Measurements from ENCODE around the gene NEK1.
"Not testable (repeated sequence)": the region's sequence is repeated elsewhere in the genome, so short reads cannot be mapped to it uniquely, and the experiment has no call there.

NEK1 gene

GRCh38 chr4:169582203-169582602 lies 30.2 kb downstream of the NEK1 start:
- no peak overlapping the region for H3K4ac ChIP-seq (ENCODE audit: low read length)
- H2BK120ac ChIP-seq (ENCODE audit: low read depth, low read length) = no peak overlapping the region
- no peak overlapping the region for H3K23ac ChIP-seq (ENCODE audit: low read depth, low read length, poor library complexity)
- H3K18ac ChIP-seq (ENCODE audit: low read length) = no peak overlapping the region
- no peaks in the 10 kb centered on the region for H3K79me1 ChIP-seq (ENCODE audit: low read depth, low read length)
- H3K4me1 ChIP-seq (ENCODE audit: control insufficient read depth in 2 of 2, insufficient read depth in 1 of 2, low read depth in 1 of 2, low read length in 2 of 2) = peaks cover 0 to 2% of the 10 kb centered on the region in 2 donors
- no peak overlapping the region for H2BK15ac ChIP-seq (ENCODE audit: low read length)
- no peak overlapping the region for H3K4me2 ChIP-seq (ENCODE audit: insufficient read depth, low read length, poor library complexity, severe bottlenecking)
- peaks cover 2 to 37% of the 10 kb centered on the region in 2 donors for H3K36me3 ChIP-seq (replicated peaks in 1 of 2; ENCODE audit: control insufficient read depth in 2 of 2, insufficient read depth in 2 of 2, low read length in 2 of 2)
- H3K27ac ChIP-seq (replicated peaks; ENCODE audit: low read length) = no peak overlapping the region
- no peak overlapping the region for H3K14ac ChIP-seq (ENCODE audit: low read length)
- no CpG with 5 or more reads among the region's 2 CpGs for WGBS, 2 donors (ENCODE audit: extremely low coverage in 2 of 2, insufficient read length in 2 of 2, insufficient replicate concordance in 1 of 2)
- H2AFZ ChIP-seq (ENCODE audit: low read length) = no peak overlapping the region
- no peak overlapping the region for H2BK12ac ChIP-seq (ENCODE audit: low read length)
- no peaks in the 10 kb centered on the region for H3K9me3 ChIP-seq (replicated peaks in 1 of 2; ENCODE audit: control insufficient read depth in 2 of 2, insufficient read depth in 1 of 2, low read depth in 1 of 2, low read length in 2 of 2)
- no peak overlapping the region for H4K8ac ChIP-seq (ENCODE audit: low read depth, low read length)
- no peak overlapping the region for H4K91ac ChIP-seq (ENCODE audit: low read depth, low read length, poor library complexity)
- H2BK5ac ChIP-seq (ENCODE audit: low read length) = no peak overlapping the region
- H2AK5ac ChIP-seq (ENCODE audit: low read depth, low read length) = no peak overlapping the region
- H3K4me3 ChIP-seq (ENCODE audit: low read length in 2 of 2) = no peak overlapping the region
- DNase-seq (ENCODE audit: low spot score) = no peak
- H3K27me3 ChIP-seq (ENCODE audit: control insufficient read depth in 3 of 3, insufficient read depth in 3 of 3, low read depth in 1 of 3, low read length in 3 of 3) = no peaks in the 10 kb centered on the region
- no peak overlapping the region for H3K9ac ChIP-seq (ENCODE audit: low read depth, low read length, poor library complexity)

GRCh38 chr4:169573889-169574288 lies 38.5 kb downstream of the NEK1 start:
- no peak overlapping the region for H2BK12ac ChIP-seq (ENCODE audit: low read length)
- no peaks in the 10 kb centered on the region for H3K9me3 ChIP-seq (replicated peaks in 1 of 2; ENCODE audit: control insufficient read depth in 2 of 2, insufficient read depth in 1 of 2, low read depth in 1 of 2, low read length in 2 of 2)
- H2AK5ac ChIP-seq (ENCODE audit: low read depth, low read length) = no peak overlapping the region
- H2BK5ac ChIP-seq (ENCODE audit: low read length) = no peak overlapping the region
- no peak overlapping the region for H2AFZ ChIP-seq (ENCODE audit: low read length)
- H3K27me3 ChIP-seq (ENCODE audit: control insufficient read depth in 3 of 3, insufficient read depth in 3 of 3, low read depth in 1 of 3, low read length in 3 of 3) = no peaks in the 10 kb centered on the region
- no peak overlapping the region for H3K4me2 ChIP-seq (ENCODE audit: insufficient read depth, low read length, poor library complexity, severe bottlenecking)
- H3K18ac ChIP-seq (ENCODE audit: low read length) = no peak overlapping the region
- no peak overlapping the region for H3K23ac ChIP-seq (ENCODE audit: low read depth, low read length, poor library complexity)
- no peak overlapping the region for H3K27ac ChIP-seq (replicated peaks; ENCODE audit: low read length)
- H3K4ac ChIP-seq (ENCODE audit: low read length) = no peak overlapping the region
- H4K8ac ChIP-seq (ENCODE audit: low read depth, low read length) = no peak overlapping the region
- H3K79me1 ChIP-seq (ENCODE audit: low read depth, low read length) = no peaks in the 10 kb centered on the region
- no peak overlapping the region for H2BK15ac ChIP-seq (ENCODE audit: low read length)
- peaks cover 0 to 42% of the 10 kb centered on the region in 2 donors for H3K36me3 ChIP-seq (replicated peaks in 1 of 2; ENCODE audit: control insufficient read depth in 2 of 2, insufficient read depth in 2 of 2, low read length in 2 of 2)
- DNase-seq (ENCODE audit: low spot score) = no peak
- WGBS, 2 donors (ENCODE audit: extremely low coverage in 2 of 2, insufficient read length in 2 of 2, insufficient replicate concordance in 1 of 2) = no CpG with 5 or more reads among the region's 1 CpG
- H3K4me3 ChIP-seq (ENCODE audit: low read length in 2 of 2) = no peak overlapping the region
- no peaks in the 10 kb centered on the region for H3K4me1 ChIP-seq (ENCODE audit: control insufficient read depth in 2 of 2, insufficient read depth in 1 of 2, low read depth in 1 of 2, low read length in 2 of 2)
- H2BK120ac ChIP-seq (ENCODE audit: low read depth, low read length) = no peak overlapping the region
- H3K14ac ChIP-seq (ENCODE audit: low read length) = no peak overlapping the region
- no peak overlapping the region for H4K91ac ChIP-seq (ENCODE audit: low read depth, low read length, poor library complexity)
- H3K9ac ChIP-seq (ENCODE audit: low read depth, low read length, poor library complexity) = no peak overlapping the region

DNA sequence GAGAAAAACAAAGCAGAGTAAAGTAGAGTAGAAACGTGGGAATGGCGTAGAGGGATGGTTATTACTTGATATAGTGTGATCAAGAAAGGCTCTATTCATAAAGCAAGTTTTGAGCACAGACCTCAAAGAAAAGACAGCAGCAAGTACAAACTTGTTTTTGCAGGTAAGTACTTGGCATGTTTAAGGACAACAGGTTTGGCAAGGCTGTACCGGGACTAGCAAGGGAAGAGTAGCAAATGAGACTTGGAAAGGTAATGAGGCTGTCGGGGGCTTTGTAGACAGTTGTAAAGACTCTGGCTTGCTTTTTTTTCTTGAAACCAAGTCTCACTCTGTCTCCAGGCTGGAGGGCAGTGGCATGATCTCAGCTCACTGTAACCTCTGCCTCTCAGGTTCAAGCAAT lies 40.9 kb downstream of the NEK1 start:
- Histone ChIP-seq H2BK5ac (ENCODE audit: low read length) (no peak overlapping the region), H2BK15ac (ENCODE audit: low read length) (no peak overlapping the region), H3K23ac (ENCODE audit: low read depth, low read length, poor library complexity) (no peak overlapping the region), H3K4ac (ENCODE audit: low read length) (no peak overlapping the region), H2BK12ac (ENCODE audit: low read length) (no peak overlapping the region), H3K27ac (replicated peaks; ENCODE audit: low read length) (no peak overlapping the region), H3K18ac (ENCODE audit: low read length) (no peak overlapping the region), H4K91ac (ENCODE audit: low read depth, low read length, poor library complexity) (no peak overlapping the region), H3K9me3 (replicated peaks in 1 of 2; ENCODE audit: control insufficient read depth in 2 of 2, insufficient read depth in 1 of 2, low read depth in 1 of 2, low read length in 2 of 2) (no peaks in the 10 kb centered on the region), H3K36me3 (replicated peaks in 1 of 2; ENCODE audit: control insufficient read depth in 2 of 2, insufficient read depth in 2 of 2, low read length in 2 of 2) (peaks cover 0 to 34% of the 10 kb centered on the region in 2 donors), H2AFZ (ENCODE audit: low read length) (no peak overlapping the region), H3K27me3 (ENCODE audit: control insufficient read depth in 3 of 3, insufficient read depth in 3 of 3, low read depth in 1 of 3, low read length in 3 of 3) (no peaks in the 10 kb centered on the region), H2BK120ac (ENCODE audit: low read depth, low read length) (no peak overlapping the region), H3K14ac (ENCODE audit: low read length) (no peak overlapping the region), H3K4me3 (ENCODE audit: low read length in 2 of 2) (no peak overlapping the region), H3K4me2 (ENCODE audit: insufficient read depth, low read length, poor library complexity, severe bottlenecking) (no peak overlapping the region), H3K79me1 (ENCODE audit: low read depth, low read length) (no peaks in the 10 kb centered on the region), H2AK5ac (ENCODE audit: low read depth, low read length) (no peak overlapping the region), H4K8ac (ENCODE audit: low read depth, low read length) (no peak overlapping the region), H3K9ac (ENCODE audit: low read depth, low read length, poor library complexity) (no peak overlapping the region), H3K4me1 (ENCODE audit: control insufficient read depth in 2 of 2, insufficient read depth in 1 of 2, low read depth in 1 of 2, low read length in 2 of 2) (no peaks in the 10 kb centered on the region)
- 100% methylated on average over 2 of the region's 4 CpGs for WGBS, 2 donors (ENCODE audit: extremely low coverage in 2 of 2, insufficient read length in 2 of 2, insufficient replicate concordance in 1 of 2)
- no peak for DNase-seq (ENCODE audit: low spot score)

DNA sequence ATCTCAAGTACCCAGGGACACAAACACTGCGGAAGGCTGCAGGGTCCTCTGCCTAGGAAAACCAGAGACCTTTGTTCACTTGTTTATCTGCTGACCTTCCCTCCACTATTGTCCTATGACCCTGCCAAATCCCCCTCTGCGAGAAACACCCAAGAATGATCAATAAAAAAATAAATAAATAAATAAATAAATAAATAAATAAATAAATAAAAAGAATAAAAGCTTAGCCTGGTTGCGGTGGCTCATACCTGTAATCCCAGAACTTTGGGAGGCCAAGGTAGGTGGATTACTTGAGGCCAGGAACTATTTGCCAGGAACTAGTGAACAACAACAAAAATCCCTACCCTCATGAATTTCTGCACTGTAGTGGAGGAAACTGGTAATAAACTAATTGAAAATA lies 41.4 kb downstream of the NEK1 start:
- not testable (repeated sequence) for H3K27me3 ChIP-seq (ENCODE audit: control insufficient read depth in 3 of 3, insufficient read depth in 3 of 3, low read depth in 1 of 3, low read length in 3 of 3); H3K4me3 ChIP-seq (ENCODE audit: low read length in 2 of 2); H3K79me1 ChIP-seq (ENCODE audit: low read depth, low read length); H3K9me3 ChIP-seq (replicated peaks in 1 of 2; ENCODE audit: control insufficient read depth in 2 of 2, insufficient read depth in 1 of 2, low read depth in 1 of 2, low read length in 2 of 2); H2BK15ac ChIP-seq (ENCODE audit: low read length); H3K9ac ChIP-seq (ENCODE audit: low read depth, low read length, poor library complexity); H4K8ac ChIP-seq (ENCODE audit: low read depth, low read length); H3K4me2 ChIP-seq (ENCODE audit: insufficient read depth, low read length, poor library complexity, severe bottlenecking); DNase-seq (ENCODE audit: low spot score); H4K91ac ChIP-seq (ENCODE audit: low read depth, low read length, poor library complexity); H3K27ac ChIP-seq (replicated peaks; ENCODE audit: low read length); H3K18ac ChIP-seq (ENCODE audit: low read length); H2BK12ac ChIP-seq (ENCODE audit: low read length); H3K4ac ChIP-seq (ENCODE audit: low read length); H2AFZ ChIP-seq (ENCODE audit: low read length); H2BK120ac ChIP-seq (ENCODE audit: low read depth, low read length); H3K14ac ChIP-seq (ENCODE audit: low read length); H2BK5ac ChIP-seq (ENCODE audit: low read length); H2AK5ac ChIP-seq (ENCODE audit: low read depth, low read length); H3K4me1 ChIP-seq (ENCODE audit: control insufficient read depth in 2 of 2, insufficient read depth in 1 of 2, low read depth in 1 of 2, low read length in 2 of 2); H3K23ac ChIP-seq (ENCODE audit: low read depth, low read length, poor library complexity)
- peaks cover 0 to 29% of the 10 kb centered on the region in 2 donors for H3K36me3 ChIP-seq (replicated peaks in 1 of 2; ENCODE audit: control insufficient read depth in 2 of 2, insufficient read depth in 2 of 2, low read length in 2 of 2)
- no CpG with 5 or more reads among the region's 3 CpGs for WGBS, 2 donors (ENCODE audit: extremely low coverage in 2 of 2, insufficient read length in 2 of 2, insufficient replicate concordance in 1 of 2)

Measured in neuronal stem cell (in vitro differentiated cells).